GM18505 (cell line): ENCODE measurements around the gene RFFL.
A peak's percentile ranks its signal among the peaks of the same experiment; 100 is the strongest.

Source experiments
- ATAC-seq: cut with Tn5 transposase; IDR thresholded peaks from one replicate; pipeline ENCODE4 v1.9.1; 2021; ENCODE audit not compliant: unreplicated experiment
- POLR2A ChIP-seq: IDR thresholded peaks from 4 replicates; pipeline ENCODE4 v1.6.1; 2011; ENCODE audit warnings: borderline replicate concordance; ENCODE audit not compliant: insufficient read depth, insufficient read length; ENCODE audit errors: extremely low read depth

Gene RFFL

DNA sequence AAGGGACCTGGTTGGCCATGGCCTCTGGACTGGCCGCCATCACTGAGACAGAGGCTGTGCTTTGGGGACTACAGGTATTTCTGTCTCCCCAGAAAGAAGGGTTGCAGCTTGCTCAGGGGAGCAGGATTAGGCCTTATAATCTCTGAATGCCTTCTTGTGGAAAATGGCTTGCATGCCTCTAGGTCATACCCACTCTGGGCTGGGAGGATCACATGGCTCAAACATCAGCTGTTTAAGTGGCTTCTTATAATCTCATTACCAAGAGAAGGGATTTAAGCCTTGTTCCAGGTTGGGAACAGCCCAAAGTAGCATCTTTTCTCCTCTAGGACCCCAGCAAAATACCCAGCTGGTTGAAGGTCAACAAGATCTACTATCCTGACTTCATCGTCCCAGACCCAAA lies 64.1 kb downstream of the RFFL start:
- TF ChIP-seq POLR2A: no peak
- ATAC-seq: no peak

DNA sequence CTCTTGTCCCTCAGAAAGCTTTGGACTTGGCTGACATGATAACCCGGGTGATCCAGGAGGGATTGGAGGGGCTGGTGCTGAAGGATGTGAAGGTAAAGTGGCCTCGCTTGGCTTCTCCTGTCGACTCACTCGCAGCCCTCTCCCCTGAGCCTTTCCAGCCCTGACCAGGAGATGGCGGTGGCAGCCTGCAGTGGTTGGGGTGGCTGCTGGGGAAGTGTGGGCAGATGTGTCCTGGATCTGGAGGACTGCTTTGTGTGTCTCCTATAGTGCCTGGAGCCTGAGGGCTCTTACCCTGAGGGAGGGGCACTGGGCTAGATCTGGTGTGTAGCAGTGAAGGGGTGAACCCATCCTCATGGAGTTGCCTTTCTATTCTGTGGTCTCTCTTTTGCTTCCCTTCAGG lies 65.3 kb downstream of the RFFL start:
- no peak for TF ChIP-seq POLR2A
- ATAC-seq: no peak

DNA sequence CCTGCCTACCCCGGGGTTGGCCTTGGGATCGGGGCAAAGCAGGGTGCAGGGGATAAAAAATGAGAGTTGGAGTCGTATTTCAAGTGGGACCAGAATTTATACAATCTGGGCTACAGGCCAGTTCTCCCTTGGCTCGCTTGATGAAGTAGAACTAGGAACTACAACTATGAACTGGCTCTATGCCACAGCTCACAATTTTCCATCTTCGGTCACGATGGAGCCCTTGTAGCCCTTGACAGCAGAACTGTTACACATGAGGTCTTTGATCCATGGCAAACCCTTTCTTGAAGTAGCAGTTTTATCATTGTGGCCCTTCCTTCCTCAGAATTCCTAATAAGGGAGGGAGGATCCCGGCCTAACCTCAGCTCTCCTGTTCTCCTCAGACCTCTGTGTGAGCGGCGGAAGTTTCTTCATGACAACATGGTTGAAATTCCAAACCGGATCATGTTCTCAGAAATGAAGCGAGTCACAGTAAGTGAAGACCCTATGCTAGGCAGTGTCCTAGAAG lies 66.1 kb downstream of the RFFL start:
- ATAC-seq: no peak
- no peak for TF ChIP-seq POLR2A

DNA sequence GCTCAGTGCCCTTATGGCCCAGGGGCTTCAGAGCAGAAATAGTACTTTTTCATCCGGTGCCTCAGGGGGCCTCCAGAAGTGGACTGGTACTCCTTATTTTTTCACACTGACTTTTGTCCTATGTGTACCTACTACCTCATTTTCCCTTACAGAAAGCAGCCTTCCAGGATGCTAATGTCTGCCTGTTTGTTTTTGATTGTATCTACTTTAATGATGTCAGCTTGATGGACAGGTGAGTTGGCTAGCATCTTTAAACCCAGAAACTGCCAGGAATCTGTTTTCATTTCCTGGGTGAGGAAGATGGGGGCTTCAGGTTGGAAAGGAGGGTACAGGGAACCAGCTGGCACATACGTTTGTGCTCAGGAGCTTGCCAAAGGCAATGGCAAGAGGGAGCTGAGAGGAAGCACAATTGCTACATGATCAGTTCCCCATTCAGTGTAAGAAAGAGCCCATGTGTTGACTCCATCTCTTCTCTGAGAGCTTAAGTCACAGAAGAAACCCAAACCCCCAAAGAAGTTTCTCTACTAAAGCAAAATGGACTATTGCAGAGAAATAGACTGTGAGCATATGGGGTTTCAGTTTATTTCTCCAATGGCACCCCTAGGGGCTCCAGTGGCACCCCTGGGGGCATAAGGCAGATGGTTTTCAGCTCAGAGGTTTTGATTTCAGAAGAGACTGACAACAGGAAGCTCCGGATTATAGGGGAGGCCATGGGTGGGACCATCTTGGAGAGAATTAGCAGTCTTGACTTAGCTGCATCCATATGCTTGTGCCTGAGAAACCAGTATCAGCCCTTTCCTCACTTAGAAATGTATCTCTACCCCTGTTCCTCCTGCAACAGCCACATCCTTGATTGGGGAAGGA lies 66.9 kb downstream of the RFFL start:
- no peak for ATAC-seq
- no peak for TF ChIP-seq POLR2A

DNA sequence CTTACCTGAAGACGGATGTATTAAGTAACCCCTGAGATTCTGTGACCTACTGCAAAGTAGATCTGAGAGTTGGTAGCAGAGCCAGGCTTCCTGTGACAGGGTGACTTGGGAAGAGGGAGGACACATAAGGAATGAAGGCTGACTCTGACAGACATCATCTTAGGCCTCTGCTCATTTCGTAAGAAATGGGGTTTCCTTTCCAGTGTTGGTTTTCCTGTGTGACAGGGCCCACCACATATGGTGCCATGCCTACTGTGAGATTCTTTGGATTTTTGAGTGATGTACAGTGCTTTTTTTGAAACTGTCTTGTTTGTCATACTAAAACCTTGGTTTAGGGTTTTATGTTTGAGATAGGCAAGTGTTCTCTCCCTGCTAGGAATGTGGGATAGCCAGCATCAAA lies 70.5 kb downstream of the RFFL start:
- no peak for TF ChIP-seq POLR2A
- no peak for ATAC-seq

DNA sequence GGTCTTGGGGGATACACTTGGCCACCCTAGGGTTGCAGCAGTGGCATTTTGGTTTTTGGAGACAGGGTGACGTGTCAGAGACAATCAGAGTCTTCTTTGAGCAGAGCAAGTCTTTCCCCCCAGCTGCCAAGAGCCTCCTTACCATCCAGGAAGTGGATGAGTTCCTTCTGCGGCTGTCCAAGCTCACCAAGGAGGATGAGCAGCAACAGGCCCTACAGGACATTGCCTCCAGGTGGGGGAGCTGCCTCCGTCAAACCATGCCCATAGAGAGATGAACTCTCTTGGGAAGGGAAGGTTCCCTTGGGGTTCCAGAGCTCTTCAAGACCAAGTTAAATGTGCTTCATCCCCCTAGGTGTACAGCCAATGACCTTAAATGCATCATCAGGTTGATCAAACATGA lies 71.9 kb downstream of the RFFL start:
- no peak for TF ChIP-seq POLR2A
- ATAC-seq: no peak

DNA sequence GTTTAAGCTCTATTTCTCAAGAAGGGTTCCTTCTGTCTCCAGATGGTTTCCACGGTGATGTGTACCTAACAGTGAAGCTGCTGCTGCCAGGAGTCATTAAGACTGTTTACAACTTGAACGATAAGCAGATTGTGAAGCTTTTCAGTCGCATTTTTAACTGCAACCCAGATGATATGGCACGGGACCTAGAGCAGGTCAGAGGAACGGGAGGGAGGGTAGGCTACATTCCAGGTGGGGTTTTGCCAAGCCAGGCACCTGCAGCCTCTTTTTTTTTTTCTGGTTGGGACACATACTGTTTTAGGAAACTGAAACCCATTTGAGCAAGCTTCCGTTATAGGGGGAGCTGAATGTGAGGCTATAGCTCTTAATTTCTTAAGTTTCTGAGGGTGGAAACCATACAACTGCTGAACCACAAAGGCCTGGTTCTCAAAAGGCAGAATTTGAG lies 72.6 kb downstream of the RFFL start:
- no peak for TF ChIP-seq POLR2A
- ATAC-seq: no peak

DNA sequence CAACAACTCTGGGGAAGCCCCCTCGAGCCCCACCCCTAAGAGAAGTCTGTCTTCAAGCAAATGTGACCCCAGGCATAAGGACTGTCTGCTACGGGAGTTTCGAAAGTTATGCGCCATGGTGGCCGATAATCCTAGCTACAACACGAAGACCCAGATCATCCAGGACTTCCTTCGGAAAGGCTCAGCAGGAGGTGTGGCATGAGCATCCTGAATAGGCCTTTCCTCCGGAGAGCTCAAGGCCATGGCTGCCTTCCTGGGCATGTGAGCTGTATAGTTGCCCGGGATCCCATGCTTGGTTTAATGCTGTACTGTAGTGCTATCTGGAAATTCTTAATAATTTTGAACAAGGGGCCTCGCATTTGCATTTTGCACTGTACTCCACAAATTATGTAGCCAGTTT lies 74.0 kb downstream of the RFFL start:
- TF ChIP-seq POLR2A: no peak
- ATAC-seq: no peak

DNA sequence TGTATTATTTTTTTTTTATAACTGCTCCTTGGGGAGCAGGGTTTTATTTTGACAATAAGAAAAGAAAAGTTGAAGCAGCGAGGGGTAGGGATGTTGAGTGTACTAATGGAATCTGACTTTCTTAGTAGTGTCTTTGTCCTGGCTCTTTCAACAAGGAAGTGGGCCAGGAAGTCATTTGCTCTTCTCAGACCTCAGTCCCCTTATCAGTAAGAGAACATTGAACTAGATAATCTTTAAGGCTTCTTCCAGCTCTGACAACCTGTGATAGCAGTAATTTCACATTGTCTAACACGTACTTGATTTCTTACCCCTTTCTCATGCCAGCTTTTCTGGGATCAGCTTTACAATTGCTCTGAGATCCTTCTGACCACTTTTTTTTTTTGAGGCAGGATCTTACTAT lies 74.9 kb downstream of the RFFL start:
- TF ChIP-seq POLR2A: no peak
- no peak for ATAC-seq

DNA sequence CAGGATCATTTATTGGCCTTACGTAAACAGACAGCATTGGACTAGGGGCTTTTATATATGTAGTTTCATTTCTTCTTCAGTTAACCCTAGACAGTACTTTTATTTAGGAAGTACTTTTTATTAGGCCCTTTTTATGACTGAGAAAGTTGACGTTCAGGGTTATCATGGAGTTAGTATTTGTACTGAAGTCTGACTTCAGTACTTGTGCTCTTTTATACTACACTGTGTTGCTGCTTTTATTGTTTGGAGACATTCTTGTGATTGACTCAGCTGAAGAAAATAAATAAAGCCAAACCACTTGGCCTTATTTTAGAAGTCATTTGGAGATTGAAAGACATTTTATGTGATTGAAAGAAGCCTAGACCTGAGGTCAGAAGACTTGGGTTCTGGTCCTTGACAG lies 76.3 kb downstream of the RFFL start:
- no peak for ATAC-seq
- TF ChIP-seq POLR2A: no peak

DNA sequence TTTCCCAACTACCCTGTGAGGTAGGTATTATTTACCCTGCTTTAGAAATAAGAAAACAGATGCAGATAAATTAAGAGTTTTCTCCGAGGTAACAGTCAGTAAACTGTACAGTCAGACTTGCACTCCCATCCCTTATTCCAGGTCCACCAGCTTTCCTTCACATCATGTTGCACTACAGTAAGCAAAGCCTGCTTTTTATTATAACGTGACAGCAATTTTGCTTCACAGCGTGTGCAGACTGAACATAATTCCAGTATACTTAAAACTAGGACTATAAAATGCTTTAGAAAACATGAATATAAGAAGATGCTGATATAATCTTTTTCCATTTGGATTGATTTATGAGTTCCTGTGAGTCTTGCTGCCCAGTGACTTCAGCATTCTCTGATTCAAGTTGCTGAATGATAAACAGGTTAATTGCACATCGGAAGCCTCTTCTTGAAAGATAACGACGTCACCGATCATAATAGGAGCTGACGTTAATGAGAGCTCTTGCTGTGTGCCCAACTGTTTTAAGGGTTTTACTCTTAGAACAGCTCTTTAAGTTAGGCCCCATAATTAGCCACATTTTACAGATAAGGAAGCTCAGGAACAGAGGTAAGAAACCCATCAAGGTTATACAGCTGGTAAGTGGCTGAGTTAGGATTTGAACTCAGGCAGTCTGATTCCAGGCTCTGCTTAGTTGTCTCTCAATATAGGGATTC lies 81.8 kb downstream of the RFFL start:
- TF ChIP-seq POLR2A: no peak
- no peak for ATAC-seq

DNA sequence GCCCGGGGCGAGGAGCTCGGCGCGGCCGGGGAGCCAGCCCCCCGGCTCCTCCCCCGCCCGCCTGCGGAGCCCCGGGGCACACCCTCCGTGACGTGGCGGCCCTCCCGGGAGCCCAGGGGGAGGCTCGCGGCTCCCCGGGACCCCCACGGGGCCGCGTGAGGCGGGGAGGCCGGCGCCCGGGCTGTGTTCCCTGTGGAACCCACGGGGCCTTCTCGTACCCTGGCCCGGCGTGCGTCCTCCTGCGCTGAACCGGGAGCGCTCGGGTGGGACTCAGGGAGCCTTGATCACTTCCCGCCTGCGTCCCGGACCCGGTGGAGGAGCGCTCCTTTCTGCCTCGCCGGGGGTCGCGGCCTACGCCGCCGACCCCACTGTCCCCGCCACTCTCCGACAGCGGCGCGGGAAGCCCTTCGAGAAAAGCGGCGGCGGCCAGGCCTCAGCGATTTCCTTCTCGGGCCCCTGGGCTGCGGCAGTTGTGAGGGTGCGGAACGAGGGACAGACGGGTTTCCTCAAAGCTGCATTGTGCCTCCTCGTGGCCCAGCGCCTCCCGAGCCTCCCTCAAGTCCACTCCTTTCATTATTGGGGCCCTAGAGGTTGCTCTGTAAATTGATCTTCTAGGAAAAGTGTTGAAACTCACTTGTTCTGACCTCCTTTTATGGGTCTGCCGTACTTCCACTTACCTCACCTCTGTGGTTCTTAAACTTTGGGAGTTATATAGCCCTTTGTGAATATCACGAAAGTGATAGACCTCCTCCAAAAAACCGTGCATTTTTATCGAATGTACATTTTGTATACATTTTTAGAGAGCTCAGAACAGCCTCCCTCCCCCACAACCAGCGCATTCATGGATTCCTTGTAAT lies 82.6 kb downstream of the RFFL start:
- peak; percentile 81 for ATAC-seq
- TF ChIP-seq POLR2A: no peak

DNA sequence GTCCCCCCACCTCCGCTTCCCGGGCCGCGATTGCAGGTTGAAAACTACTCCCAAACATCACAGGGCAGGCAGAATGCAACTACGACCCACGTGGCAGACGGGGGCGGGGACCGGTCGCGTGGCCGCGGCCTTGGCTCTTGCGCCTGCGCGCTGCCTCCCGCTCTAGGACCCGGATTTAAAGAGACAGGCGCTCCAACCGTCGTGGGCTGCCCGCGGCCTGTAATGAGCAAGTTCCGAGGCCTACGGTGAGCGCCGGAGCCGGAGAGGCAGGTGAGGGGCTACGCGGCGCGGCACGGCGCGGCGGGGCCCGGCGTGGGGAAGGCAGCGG lies 83.2 kb downstream of the RFFL start, which contains the start of gene LIG3:
TSS of gene LIG3 (plus strand) at position 160 of the 328 bp plus-strand sequence. CDS start 2,494 bp downstream, outside the sequence.
- peak; percentile 84 for TF ChIP-seq POLR2A
- ATAC-seq: peak; percentile 86

DNA sequence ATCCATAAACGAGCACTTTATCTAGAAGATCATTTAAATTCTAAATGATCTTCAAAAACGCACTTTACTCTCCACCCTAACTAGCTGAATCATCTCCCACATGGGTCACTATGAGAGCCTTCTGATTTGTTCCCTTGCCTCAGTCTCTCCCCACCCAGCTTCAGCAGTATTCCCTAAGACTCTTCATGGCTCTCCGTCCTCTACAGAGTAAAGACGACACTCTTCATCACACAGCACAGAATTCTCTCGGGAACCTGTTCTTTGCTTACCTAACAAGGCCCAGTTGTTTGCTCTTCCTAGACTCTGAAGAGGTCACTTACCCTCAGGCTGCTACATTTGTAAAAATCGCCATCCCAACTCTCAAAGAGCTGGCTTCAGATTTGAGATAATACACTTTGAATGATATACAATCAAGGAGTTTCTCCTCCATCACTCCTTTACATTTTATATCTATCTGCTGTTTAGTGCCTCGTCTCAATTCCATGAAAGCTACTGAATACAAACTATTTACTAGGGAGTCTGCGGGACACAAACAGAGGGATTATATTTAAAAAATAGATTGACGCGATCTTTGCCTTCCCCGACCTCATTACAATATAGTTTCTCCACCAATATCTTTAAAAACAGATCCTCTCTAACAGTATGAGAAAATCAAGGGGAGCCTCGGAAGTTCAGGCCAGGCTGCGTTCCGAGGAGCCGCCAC lies 83.7 kb downstream of the RFFL start:
- no peak for TF ChIP-seq POLR2A
- no peak for ATAC-seq
